ENCODE results near the gene RAPGEF4.

RAPGEF4 gene

GRCh38 chr2:172945510-172945850 lies 209.8 kb downstream of the RAPGEF4 start:
- no peaks in the 10 kb centered on the region for H3K4me1 ChIP-seq (ENCODE audit: control insufficient read depth, low read length)
- no peaks in the 10 kb centered on the region for H3K36me3 ChIP-seq (ENCODE audit: control insufficient read depth, low read length)
- no peaks in the 10 kb centered on the region for H4K20me1 ChIP-seq (ENCODE audit: control insufficient read depth, insufficient read depth, low read depth, low read length)
- H3K4me2 ChIP-seq (ENCODE audit: low read length): no peak overlapping the region
- TF ChIP-seq, protein P1, sequence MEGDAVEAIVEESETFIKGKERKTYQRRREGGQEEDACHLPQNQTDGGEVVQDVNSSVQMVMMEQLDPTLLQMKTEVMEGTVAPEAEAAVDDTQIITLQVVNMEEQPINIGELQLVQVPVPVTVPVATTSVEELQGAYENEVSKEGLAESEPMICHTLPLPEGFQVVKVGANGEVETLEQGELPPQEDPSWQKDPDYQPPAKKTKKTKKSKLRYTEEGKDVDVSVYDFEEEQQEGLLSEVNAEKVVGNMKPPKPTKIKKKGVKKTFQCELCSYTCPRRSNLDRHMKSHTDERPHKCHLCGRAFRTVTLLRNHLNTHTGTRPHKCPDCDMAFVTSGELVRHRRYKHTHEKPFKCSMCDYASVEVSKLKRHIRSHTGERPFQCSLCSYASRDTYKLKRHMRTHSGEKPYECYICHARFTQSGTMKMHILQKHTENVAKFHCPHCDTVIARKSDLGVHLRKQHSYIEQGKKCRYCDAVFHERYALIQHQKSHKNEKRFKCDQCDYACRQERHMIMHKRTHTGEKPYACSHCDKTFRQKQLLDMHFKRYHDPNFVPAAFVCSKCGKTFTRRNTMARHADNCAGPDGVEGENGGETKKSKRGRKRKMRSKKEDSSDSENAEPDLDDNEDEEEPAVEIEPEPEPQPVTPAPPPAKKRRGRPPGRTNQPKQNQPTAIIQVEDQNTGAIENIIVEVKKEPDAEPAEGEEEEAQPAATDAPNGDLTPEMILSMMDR (IDR thresholded peaks at IDR 0.05; ENCODE audit: low read depth, low read length, poor library complexity, severe bottlenecking): no peak
- no peak for TF ChIP-seq EZH2phosphoT487 (IDR thresholded peaks at IDR 0.05; ENCODE audit: borderline replicate concordance, low read length)
- no peaks in the 10 kb centered on the region for H3F3A ChIP-seq (ENCODE audit: control insufficient read depth, insufficient read depth)
- H3K79me2 ChIP-seq (ENCODE audit: control insufficient read depth, low read length): no peaks in the 10 kb centered on the region
- H3K27me3 ChIP-seq (ENCODE audit: control insufficient read depth, low read length): peaks cover 15% of the 10 kb centered on the region
- H3K4me3 ChIP-seq (ENCODE audit: low read length): no peak overlapping the region
- H3K27ac ChIP-seq (ENCODE audit: low read depth, low read length): no peak overlapping the region
- no peaks in the 10 kb centered on the region for H3K9me2 ChIP-seq (replicated peaks; ENCODE audit: control insufficient read depth, low read length)
- H3K9me3 ChIP-seq (ENCODE audit: control insufficient read depth, insufficient read depth, low read length): no peaks in the 10 kb centered on the region

DNA sequence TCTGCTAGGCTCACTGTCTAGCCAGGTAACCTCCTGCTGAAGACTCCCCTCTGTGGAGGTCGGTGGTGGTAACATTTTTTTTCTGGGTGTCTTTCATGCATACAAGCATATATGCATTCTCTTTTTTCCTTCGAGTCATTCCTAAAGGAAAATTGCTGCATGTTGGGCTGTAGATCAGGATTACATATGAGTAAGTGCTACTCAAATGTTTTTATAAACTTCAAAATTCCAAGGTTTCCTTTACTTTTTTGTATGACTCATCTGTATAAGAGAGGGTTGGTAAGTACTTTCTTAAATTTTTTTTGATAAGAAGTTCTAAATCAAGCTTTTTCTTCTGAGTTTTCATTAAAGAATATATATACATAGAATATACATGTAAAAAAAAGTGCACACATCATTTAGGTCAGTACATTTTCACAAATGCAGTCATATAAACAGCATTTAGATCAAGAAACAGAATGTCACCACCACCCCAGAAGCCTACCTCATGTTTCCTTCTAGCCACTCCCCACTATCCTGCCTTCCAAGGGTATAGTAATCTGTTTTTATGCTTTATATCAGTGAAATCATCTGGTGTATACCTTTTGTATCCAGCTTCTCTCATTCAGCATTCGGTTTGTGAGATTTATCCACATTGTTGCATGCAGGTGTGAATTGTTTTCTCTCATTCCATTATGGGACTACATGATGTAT lies 212.0 kb downstream of the RAPGEF4 start:
- Histone ChIP-seq H3F3A (ENCODE audit: control insufficient read depth, insufficient read depth) (no peaks in the 10 kb centered on the region), H3K9me3 (ENCODE audit: control insufficient read depth, insufficient read depth, low read length) (no peaks in the 10 kb centered on the region), H3K4me3 (ENCODE audit: low read length) (no peak overlapping the region), H3K27me3 (ENCODE audit: control insufficient read depth, low read length) (peaks cover 22% of the 10 kb centered on the region), H4K20me1 (ENCODE audit: control insufficient read depth, insufficient read depth, low read depth, low read length) (no peaks in the 10 kb centered on the region), H3K27ac (ENCODE audit: low read depth, low read length) (no peak overlapping the region), H3K79me2 (ENCODE audit: control insufficient read depth, low read length) (no peaks in the 10 kb centered on the region), H3K4me1 (ENCODE audit: control insufficient read depth, low read length) (no peaks in the 10 kb centered on the region), H3K4me2 (ENCODE audit: low read length) (no peak overlapping the region), H3K9me2 (replicated peaks; ENCODE audit: control insufficient read depth, low read length) (no peaks in the 10 kb centered on the region), H3K36me3 (ENCODE audit: control insufficient read depth, low read length) (no peaks in the 10 kb centered on the region)
- no peak for TF ChIP-seq EZH2phosphoT487 (IDR thresholded peaks at IDR 0.05; ENCODE audit: borderline replicate concordance, low read length)
- TF ChIP-seq, protein P1 (IDR thresholded peaks at IDR 0.05; ENCODE audit: low read depth, low read length, poor library complexity, severe bottlenecking): no peak

- TF ChIP-seq, protein P1 (IDR thresholded peaks at IDR 0.05; ENCODE audit: low read depth, low read length, poor library complexity, severe bottlenecking): no peak
- no peak for TF ChIP-seq EZH2phosphoT487 (IDR thresholded peaks at IDR 0.05; ENCODE audit: borderline replicate concordance, low read length)
- Histone ChIP-seq H3K27me3 (ENCODE audit: control insufficient read depth, low read length) (peaks cover 19% of the 10 kb centered on the region), H3K9me2 (replicated peaks; ENCODE audit: control insufficient read depth, low read length) (no peaks in the 10 kb centered on the region), H3K36me3 (ENCODE audit: control insufficient read depth, low read length) (no peaks in the 10 kb centered on the region), H4K20me1 (ENCODE audit: control insufficient read depth, insufficient read depth, low read depth, low read length) (no peaks in the 10 kb centered on the region), H3K4me2 (ENCODE audit: low read length) (no peak overlapping the region), H3K79me2 (ENCODE audit: control insufficient read depth, low read length) (no peaks in the 10 kb centered on the region), H3K27ac (ENCODE audit: low read depth, low read length) (no peak overlapping the region), H3F3A (ENCODE audit: control insufficient read depth, insufficient read depth) (no peaks in the 10 kb centered on the region), H3K9me3 (ENCODE audit: control insufficient read depth, insufficient read depth, low read length) (no peaks in the 10 kb centered on the region), H3K4me1 (ENCODE audit: control insufficient read depth, low read length) (no peaks in the 10 kb centered on the region), H3K4me3 (ENCODE audit: low read length) (no peak overlapping the region)
Measured at GRCh38 chr2:172949522-172949921, 213.9 kb downstream of the RAPGEF4 start.
